Stomach (tissue), 9 donors: ENCODE results near the gene EBF3. TPM values are rescaled to one million over a fixed set of nuclear protein-coding genes. Genes with fewer than 3 reads are reported as not detected.
A peak's percentile ranks its signal among the peaks of the same experiment; 100 is the strongest.

Source experiments
- DNase-seq, 2 donors: peaks; one replicate each; pipeline versions ENCODE4 v3.0.0 to v3.0.0-alpha.2; 2013 to 2019
- H3K27ac ChIP-seq, 5 donors: fragments of 200-600 bp in 4 of 5; sonication (generic) in 4 of 5; one replicate each; pipeline ENCODE4 v1.5.1; 2013 to 2019; ENCODE audit warnings: mild to moderate bottlenecking in 1 of 5, moderate library complexity in 1 of 5
- H3K27me3 ChIP-seq, 3 donors: fragments of 200-600 bp; sonication (generic); one replicate each; pipeline ENCODE4 v1.5.1; 2017 to 2019; ENCODE audit warnings: mixed run types in 1 of 3
- H3K36me3 ChIP-seq, 4 donors: fragments of 200-600 bp; sonication (generic); 1 replicate in 3 of 4; 2 replicates in 1 of 4; pipeline ENCODE4 v1.5.1; 2016 to 2019
- H3K4me1 ChIP-seq, 4 donors: fragments of 200-600 bp; sonication (generic); one replicate each; pipeline ENCODE4 v1.5.1; 2016 to 2019
- H3K4me3 ChIP-seq, 4 donors: fragments of 200-600 bp; sonication (generic) in 3 of 4; one replicate each; pipeline ENCODE4 v1.5.1; 2016 to 2019; ENCODE audit warnings: mild to moderate bottlenecking in 1 of 4
- H3K9me3 ChIP-seq, 4 donors: fragments of 200-600 bp; sonication (generic); one replicate each; pipeline ENCODE4 v1.5.1; 2016 to 2019
- EP300 ChIP-seq: sonication (generic); formaldehyde crosslinking; IDR thresholded peaks from one replicate; pipeline ENCODE4 v1.6.1; 2017; ENCODE audit warnings: antibody characterized with exemption
- POLR2A ChIP-seq, 4 donors: fragments of 450-650 bp; IDR thresholded peaks; one replicate each; pipeline ENCODE4 v1.6.1; 2016; ENCODE audit warnings: antibody characterized with exemption in 4 of 4, control low read depth in 2 of 4, mild to moderate bottlenecking in 1 of 4, moderate library complexity in 1 of 4
- POLR2AphosphoS5 ChIP-seq, 3 donors: sonication (generic); formaldehyde crosslinking; IDR thresholded peaks; one replicate each; pipeline ENCODE4 v1.6.1; 2016; ENCODE audit warnings: antibody characterized with exemption in 3 of 3
- WGBS, 5 donors: extraction: QIAGEN DNeasy Blood & Tissue Kit in 3 of 5; methylation state at CpG; one replicate each; pipeline versions ENCODE4 v1.1.5 to v1.1.7; 2013 to 2018; 5-methylcytosine and 5-hydroxymethylcytosine counted together
- intact Hi-C: fragments of 100-400 bp; cut with DNase I; formaldehyde crosslinking; loops from one replicate; pipeline ENCODE4 v1.15.1; 2023; ENCODE audit warnings: low total_unique reads
- polyA plus RNA-seq, 3 donors: library from polyadenylated mRNA; stranded (reverse); fragments of 200-250 nt; gene quantifications; one replicate each; pipeline ENCODE4 v1.2.3, GENCODE V29; 2013
- total RNA-seq, 5 donors: library from RNA; depleted of rRNA; stranded (reverse); fragments of >200 nt; gene quantifications; one replicate each; pipeline versions ENCODE4 v1.1.0 to v1.2.3, GENCODE V29; 2014 to 2016
- TF ChIP-seq, protein P1 (sequence below), 7 experiments: fragments of 450-650 bp in 4 of 7; fragments of 200-600 bp in 3 of 7; sonication (generic) in 3 of 7; IDR thresholded peaks; one replicate each; pipeline ENCODE4 v1.5.1; 2016 to 2019; ENCODE audit warnings: antibody characterized with exemption in 7 of 7, control low read depth in 2 of 7, mild to moderate bottlenecking in 1 of 7
- donor health status: healthy with polysubstance abuse.
- donor health status: Bipolar disorder and iron deficiency.
- donor health status: healthy.

EBF3 gene
- total and polyA plus RNA-seq, 8 donors = 0.19 to 7.3 (median 0.58) TPM; not detected in 3

DNA sequence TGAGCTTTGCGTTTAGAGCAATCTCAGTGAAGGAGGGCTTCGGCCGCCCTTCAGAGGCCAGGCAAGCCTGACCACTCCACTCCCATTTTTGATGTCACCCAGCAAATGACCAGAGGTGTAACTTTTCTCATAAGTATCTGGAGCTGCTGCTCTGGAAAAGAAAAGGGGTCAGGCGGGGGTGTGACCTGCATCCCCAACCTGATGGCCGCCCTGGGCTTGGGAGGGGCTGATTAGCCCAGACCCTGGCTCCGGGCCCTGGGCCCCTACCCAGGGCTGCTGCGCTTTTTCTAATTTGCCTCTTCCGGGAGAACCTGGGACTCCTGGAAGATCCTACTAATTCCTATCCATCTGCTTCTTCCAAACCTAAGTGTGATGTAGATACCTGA lies 9.6 kb upstream of the EBF3 start:
- DNase-seq = no peak
- peaks cover 19 to 44% (median 33%) of the 10 kb centered on the region in 4 donors for H3K4me1 ChIP-seq
- 71 to 85% (median 80%) methylated on average over 8 of the region's 8 CpGs for WGBS, 5 donors
- no peak for TF ChIP-seq POLR2AphosphoS5 (IDR thresholded peaks at IDR 0.05)
- TF ChIP-seq EP300 = no peak
- peaks cover 31 to 100% (median 56%) of the 10 kb centered on the region in 3 donors for H3K27me3 ChIP-seq
- no peaks in the 10 kb centered on the region for H3K9me3 ChIP-seq
- H3K36me3 ChIP-seq = no peaks in the 10 kb centered on the region
- H3K27ac ChIP-seq = no peak overlapping the region
- H3K4me3 ChIP-seq = no peak overlapping the region
- intact Hi-C loops = loop anchor here (10.0 kb wide), 1 partner anchor 1709 kb away; no protein-coding TSS in a partner anchor

DNA sequence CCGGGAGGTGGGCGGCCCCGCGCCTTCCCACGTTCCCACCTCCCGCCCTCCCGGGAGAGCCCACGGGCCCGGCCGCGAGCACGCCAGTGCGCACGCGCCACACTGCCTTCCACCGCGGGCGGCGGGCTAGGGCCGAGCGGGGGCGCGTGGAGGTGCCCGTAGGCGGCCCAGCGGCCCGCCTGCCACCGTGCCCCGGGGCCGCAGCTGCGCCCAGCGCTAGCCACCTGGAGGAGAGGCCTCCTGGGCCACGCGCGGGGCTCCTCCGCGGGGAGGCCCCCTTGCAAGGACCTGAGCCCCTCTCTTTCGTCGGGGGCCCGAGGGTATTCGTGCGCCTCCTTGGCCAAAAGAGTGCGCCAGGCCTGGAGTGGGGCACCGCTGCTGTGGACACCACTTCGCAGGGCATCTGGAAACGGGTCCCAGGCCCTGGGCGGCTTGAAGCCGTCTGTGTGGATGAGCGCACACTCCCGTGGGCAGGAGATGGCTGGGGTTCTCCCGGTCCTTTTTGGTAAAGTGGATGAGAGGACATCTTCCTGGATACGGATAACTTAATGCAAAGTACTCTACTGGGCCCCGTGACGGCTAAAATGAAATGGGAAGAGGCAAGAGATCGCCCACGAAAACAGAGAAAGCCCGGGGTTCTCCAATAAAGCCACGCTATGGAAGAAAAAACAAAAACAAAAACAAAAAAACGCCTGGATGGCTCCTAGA lies 9.0 kb upstream of the EBF3 start:
- TF ChIP-seq, protein P1, sequence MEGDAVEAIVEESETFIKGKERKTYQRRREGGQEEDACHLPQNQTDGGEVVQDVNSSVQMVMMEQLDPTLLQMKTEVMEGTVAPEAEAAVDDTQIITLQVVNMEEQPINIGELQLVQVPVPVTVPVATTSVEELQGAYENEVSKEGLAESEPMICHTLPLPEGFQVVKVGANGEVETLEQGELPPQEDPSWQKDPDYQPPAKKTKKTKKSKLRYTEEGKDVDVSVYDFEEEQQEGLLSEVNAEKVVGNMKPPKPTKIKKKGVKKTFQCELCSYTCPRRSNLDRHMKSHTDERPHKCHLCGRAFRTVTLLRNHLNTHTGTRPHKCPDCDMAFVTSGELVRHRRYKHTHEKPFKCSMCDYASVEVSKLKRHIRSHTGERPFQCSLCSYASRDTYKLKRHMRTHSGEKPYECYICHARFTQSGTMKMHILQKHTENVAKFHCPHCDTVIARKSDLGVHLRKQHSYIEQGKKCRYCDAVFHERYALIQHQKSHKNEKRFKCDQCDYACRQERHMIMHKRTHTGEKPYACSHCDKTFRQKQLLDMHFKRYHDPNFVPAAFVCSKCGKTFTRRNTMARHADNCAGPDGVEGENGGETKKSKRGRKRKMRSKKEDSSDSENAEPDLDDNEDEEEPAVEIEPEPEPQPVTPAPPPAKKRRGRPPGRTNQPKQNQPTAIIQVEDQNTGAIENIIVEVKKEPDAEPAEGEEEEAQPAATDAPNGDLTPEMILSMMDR (IDR thresholded peaks at IDR 0.05) = no peak
- TF ChIP-seq POLR2AphosphoS5 (IDR thresholded peaks at IDR 0.05) (no peak), POLR2A (IDR thresholded peaks at IDR 0.05) (no peak), EP300 (no peak)
- Histone ChIP-seq H3K27ac (no peak overlapping the region), H3K9me3 (no peaks in the 10 kb centered on the region), H3K27me3 (peaks cover 34 to 100% (median 61%) of the 10 kb centered on the region in 3 donors), H3K4me3 (peak overlapping the region in 2 of 4 donors; percentile 28 to 42), H3K4me1 (peaks cover 23 to 49% (median 38%) of the 10 kb centered on the region in 4 donors), H3K36me3 (no peaks in the 10 kb centered on the region)
- intact Hi-C loops = loop anchor here (10.0 kb wide), 1 partner anchor 1708 kb away; no protein-coding TSS in a partner anchor
- 24 to 52% (median 27%) methylated on average over 18 to 59 of the region's 59 CpGs for WGBS, 5 donors
- DNase-seq = peak in 1 of 2 donors; percentile 24

DNA sequence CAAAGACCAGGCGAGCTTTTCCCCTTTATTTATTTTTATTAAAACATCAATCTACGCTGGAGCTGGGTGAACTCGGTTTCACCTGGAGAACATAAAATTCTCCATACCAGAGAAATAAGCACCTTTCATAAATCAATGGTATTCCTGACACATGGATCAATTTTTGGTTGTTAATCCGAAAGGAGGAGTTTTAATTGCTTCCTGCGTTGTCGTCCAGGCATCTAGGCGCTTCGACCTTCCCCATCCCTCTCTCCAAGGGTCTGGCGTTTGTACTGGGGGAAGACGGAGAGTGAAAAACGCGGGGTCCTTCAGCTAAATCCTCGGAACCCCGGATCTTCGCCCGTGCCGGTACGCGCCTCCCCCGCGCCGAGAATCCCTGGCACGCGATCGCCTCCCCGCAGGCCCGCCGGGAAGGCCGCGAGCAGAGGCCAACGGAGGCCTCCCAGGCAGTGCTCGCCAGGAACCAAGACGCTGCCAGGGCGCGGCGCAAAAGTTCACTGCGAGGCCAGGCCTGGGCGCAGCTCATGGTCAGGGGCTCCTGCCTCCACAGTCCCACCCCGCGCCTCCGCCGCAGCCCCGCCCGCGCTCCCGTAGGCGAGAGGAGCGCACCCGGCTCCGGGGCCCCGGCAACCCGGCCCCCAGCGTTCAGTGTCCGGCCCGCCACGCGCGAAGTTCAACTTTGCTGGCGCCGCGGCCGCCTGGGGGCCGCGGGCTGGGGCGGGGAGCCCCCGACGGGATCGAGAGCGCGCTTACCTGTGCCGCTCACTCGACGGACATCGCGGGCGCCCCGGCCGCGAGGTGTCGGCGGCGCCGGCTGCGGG lies 8.3 kb upstream of the EBF3 start:
- DNase-seq = peak in 1 of 2 donors; percentile 58
- WGBS, 5 donors = 5 to 11% (median 8%) methylated on average over 26 to 84 of the region's 84 CpGs
- no peak overlapping the region for H3K27ac ChIP-seq
- intact Hi-C loops = loop anchor here (10.0 kb wide), 1 partner anchor 1708 kb away; no protein-coding TSS in a partner anchor
- H3K27me3 ChIP-seq = peaks cover 42 to 100% (median 69%) of the 10 kb centered on the region in 3 donors
- TF ChIP-seq, protein P1 (IDR thresholded peaks at IDR 0.05) = no peak
- TF ChIP-seq EP300 (no peak), POLR2A (IDR thresholded peaks at IDR 0.05) (no peak), POLR2AphosphoS5 (IDR thresholded peaks at IDR 0.05) (no peak)
- H3K4me3 ChIP-seq = peak overlapping the region in 2 of 4 donors; percentile 28 to 42
- peaks cover 23 to 57% (median 45%) of the 10 kb centered on the region in 4 donors for H3K4me1 ChIP-seq
- H3K9me3 ChIP-seq = no peaks in the 10 kb centered on the region
- H3K36me3 ChIP-seq = no peaks in the 10 kb centered on the region

DNA sequence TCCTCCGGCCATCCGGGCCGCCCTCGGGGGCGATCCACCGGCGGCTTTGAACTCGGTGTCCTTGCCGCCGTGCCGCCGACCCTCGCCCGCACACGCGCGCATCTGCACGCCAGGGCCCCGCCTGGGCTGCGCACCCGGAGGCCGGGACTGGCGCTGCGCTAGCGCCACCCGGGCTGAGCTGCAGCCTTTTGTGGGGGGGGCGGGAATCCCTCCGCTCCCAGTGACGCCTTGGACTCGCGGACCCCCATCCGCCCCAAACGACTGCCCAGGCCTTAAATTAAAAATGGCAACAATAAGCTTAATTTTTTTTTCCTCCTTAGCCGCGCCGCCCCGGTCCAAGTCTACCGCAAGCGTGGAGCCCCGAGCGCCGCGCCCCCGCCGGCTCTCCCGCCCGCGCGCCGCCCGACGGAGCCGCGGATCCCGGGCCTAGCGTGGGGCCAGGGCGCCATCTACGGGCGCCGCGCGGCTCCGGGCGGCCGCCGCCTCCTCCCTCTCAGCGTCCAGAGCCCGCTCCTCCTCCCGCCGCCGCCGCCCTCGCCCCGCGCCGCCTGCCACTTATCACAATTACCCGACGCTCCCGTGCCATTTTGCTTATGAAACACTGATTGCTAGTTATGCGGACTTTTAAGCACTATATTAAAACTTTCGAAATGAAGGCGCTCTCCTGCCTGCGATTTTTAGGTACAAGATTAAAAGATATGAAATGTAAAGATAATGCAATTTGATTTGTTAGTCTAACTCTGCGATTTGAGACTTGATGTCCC lies 7.5 kb upstream of the EBF3 start:
- DNase-seq = peak; percentile 59 to 91
- Histone ChIP-seq H3K4me3 (peak overlapping the region; percentile 32 to 49 (median 37)), H3K9me3 (no peaks in the 10 kb centered on the region), H3K4me1 (peaks cover 23 to 64% (median 49%) of the 10 kb centered on the region in 4 donors), H3K27ac (no peak overlapping the region), H3K27me3 (peaks cover 50 to 100% (median 77%) of the 10 kb centered on the region in 3 donors), H3K36me3 (no peaks in the 10 kb centered on the region)
- WGBS, 5 donors = 1 to 2% (median 1%) methylated on average over 29 to 84 of the region's 84 CpGs
- intact Hi-C loops = loop anchor here (10.0 kb wide), 1 partner anchor 1707 kb away; no protein-coding TSS in a partner anchor
- TF ChIP-seq, protein P1 (IDR thresholded peaks at IDR 0.05) = peak in 3 of 7 experiments; percentile 20 to 61 (median 35)
- TF ChIP-seq EP300 = no peak
